Glutamatergic neuron (in vitro differentiated cells): ENCODE results near the gene LEPR. TPM values are rescaled to one million over a fixed set of nuclear protein-coding genes. Genes with fewer than 3 reads are reported as not detected.
"Not testable (repeated sequence)": the region's sequence is repeated elsewhere in the genome, so short reads cannot be mapped to it uniquely, and the experiment has no call there.

ENCODE experiments used
- DNase-seq: peaks from one replicate; pipeline ENCODE4 v3.0.0; 2022
- H3K27ac Mint-ChIP-seq: one replicate; pipeline ENCODE4 v1.8.0; 2020; ENCODE audit warnings: mild to moderate bottlenecking, mixed read lengths, inconsistent platforms; ENCODE audit not compliant: unreplicated experiment
- H3K27me3 Mint-ChIP-seq: one replicate; pipeline ENCODE4 v1.8.0; 2020; ENCODE audit warnings: mild to moderate bottlenecking, moderate library complexity, mixed read lengths, inconsistent platforms; ENCODE audit not compliant: unreplicated experiment
- H3K36me3 Mint-ChIP-seq: one replicate; pipeline ENCODE4 v1.8.0; 2020; ENCODE audit warnings: mild to moderate bottlenecking, mixed read lengths, inconsistent platforms; ENCODE audit not compliant: unreplicated experiment
- H3K4me1 Mint-ChIP-seq: one replicate; pipeline ENCODE4 v1.8.0; 2020; ENCODE audit warnings: mild to moderate bottlenecking, low read depth, mixed read lengths, inconsistent platforms; ENCODE audit not compliant: unreplicated experiment
- H3K4me3 Mint-ChIP-seq: one replicate; pipeline ENCODE4 v1.8.0; 2020; ENCODE audit warnings: mild to moderate bottlenecking, mixed read lengths, inconsistent platforms; ENCODE audit not compliant: unreplicated experiment
- H3K9me3 Mint-ChIP-seq: one replicate; pipeline ENCODE4 v1.8.0; 2020; ENCODE audit warnings: mild to moderate bottlenecking, moderate library complexity, mixed read lengths, inconsistent platforms; ENCODE audit not compliant: unreplicated experiment
- total RNA-seq: library from RNA; stranded (reverse); fragmentation: NEBNext Ultra II Directional; extraction: Animal tissue kit (Norgen Biotek cat#: 25700); gene quantifications from one replicate; pipeline ENCODE4 v1.2.1, GENCODE V29; 2021; ENCODE audit not compliant: unreplicated experiment
- TF ChIP-seq, protein P1 (sequence below): fragments of 200-600 bp; sonication (generic); IDR thresholded peaks from one replicate; pipeline ENCODE4 v1.5.0; 2021; ENCODE audit not compliant: partially characterized antibody, unreplicated experiment

The LEPR gene
- total RNA-seq, 1 donor from 2014 or later = 6.8 TPM

DNA sequence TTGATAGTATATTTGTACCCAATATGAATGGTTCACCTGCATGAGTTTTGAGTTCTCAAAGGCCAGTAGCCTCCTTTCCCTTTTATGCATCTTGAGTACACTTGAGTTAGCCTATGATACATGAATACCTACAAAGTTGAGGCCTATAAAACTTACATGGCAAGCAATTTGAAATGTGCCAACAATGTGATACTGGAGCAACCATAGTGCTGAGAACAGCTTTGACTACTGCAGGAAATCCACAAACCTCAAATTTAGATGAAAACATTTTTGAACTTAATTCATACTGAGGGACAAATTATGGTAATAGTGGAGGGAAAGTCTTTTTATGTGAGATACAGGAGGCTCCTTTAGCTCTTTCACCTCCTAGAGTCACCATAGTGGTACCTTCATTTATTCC, 37.4 kb downstream of the LEPR start:
- TF ChIP-seq, protein P1, sequence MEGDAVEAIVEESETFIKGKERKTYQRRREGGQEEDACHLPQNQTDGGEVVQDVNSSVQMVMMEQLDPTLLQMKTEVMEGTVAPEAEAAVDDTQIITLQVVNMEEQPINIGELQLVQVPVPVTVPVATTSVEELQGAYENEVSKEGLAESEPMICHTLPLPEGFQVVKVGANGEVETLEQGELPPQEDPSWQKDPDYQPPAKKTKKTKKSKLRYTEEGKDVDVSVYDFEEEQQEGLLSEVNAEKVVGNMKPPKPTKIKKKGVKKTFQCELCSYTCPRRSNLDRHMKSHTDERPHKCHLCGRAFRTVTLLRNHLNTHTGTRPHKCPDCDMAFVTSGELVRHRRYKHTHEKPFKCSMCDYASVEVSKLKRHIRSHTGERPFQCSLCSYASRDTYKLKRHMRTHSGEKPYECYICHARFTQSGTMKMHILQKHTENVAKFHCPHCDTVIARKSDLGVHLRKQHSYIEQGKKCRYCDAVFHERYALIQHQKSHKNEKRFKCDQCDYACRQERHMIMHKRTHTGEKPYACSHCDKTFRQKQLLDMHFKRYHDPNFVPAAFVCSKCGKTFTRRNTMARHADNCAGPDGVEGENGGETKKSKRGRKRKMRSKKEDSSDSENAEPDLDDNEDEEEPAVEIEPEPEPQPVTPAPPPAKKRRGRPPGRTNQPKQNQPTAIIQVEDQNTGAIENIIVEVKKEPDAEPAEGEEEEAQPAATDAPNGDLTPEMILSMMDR = no peak
- DNase-seq = no peak
- Mint-ChIP-seq H3K27ac (no peak overlapping the region), H3K36me3 (peaks cover 7% of the 10 kb centered on the region), H3K4me3 (no peak overlapping the region), H3K9me3 (peaks cover 4% of the 10 kb centered on the region), H3K27me3 (peaks cover 1% of the 10 kb centered on the region), H3K4me1 (no peaks in the 10 kb centered on the region)

DNA sequence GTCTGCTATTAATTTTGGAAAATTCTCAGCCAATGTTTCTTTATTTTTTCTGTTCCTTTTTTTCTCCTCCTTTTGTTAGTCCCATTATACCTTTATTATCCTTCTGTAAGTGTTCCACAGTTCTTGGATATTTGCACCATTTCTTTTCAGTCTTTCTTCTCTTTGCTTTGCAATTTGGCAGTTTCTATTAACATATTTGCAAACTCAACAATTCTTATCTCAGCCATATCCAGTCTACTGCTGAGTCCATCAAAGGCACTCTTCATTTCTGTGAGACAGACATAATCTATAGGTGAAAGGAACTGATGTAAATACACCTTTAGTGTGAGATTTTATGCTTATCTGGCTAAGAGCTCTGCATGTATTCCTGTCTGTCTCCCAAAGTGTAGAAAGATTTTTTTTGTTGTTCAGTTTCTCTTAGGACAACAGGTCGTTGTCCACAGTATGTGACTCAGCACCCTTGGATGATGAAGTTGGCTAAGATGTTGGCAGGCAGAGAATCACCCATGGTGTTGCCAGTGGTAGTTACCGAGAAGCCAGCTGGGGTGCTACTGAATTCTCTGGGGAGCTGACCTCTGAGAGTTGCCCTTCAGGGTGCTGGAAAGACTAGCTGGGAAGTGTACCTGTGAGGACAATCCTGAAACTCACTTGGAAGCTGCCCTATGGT, 38.4 kb downstream of the LEPR start:
- no peak for DNase-seq
- peaks cover 10% of the 10 kb centered on the region for H3K36me3 Mint-ChIP-seq
- no peak overlapping the region for H3K27ac Mint-ChIP-seq
- no peak overlapping the region for H3K4me3 Mint-ChIP-seq
- H3K9me3 Mint-ChIP-seq = peaks cover 8% of the 10 kb centered on the region
- TF ChIP-seq, protein P1 = no peak
- no peaks in the 10 kb centered on the region for H3K4me1 Mint-ChIP-seq
- peaks cover 4% of the 10 kb centered on the region for H3K27me3 Mint-ChIP-seq

DNA sequence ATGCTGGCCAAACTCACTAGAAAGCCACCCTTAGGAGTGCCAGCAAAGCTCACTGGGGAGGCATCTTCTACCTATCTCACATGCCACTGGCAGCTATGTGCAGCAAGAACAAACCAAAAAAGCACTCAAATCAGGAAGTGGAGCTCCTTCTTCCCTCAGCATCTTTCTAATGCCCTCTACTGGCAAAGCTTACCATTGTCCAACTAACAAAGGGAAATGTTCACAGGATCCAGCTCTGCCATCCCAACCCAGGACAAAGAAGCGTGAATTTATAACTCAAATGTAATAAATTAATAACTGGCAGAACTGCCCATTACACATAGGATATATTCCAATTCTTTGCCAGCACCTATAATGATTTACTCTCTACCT, 38.9 kb downstream of the LEPR start:
- H3K27me3 Mint-ChIP-seq = peaks cover 3% of the 10 kb centered on the region
- H3K4me1 Mint-ChIP-seq = no peaks in the 10 kb centered on the region
- H3K27ac Mint-ChIP-seq = no peak overlapping the region
- TF ChIP-seq, protein P1 = no peak
- peaks cover 12% of the 10 kb centered on the region for H3K36me3 Mint-ChIP-seq
- peaks cover 10% of the 10 kb centered on the region for H3K9me3 Mint-ChIP-seq
- no peak for DNase-seq
- H3K4me3 Mint-ChIP-seq = no peak overlapping the region

DNA sequence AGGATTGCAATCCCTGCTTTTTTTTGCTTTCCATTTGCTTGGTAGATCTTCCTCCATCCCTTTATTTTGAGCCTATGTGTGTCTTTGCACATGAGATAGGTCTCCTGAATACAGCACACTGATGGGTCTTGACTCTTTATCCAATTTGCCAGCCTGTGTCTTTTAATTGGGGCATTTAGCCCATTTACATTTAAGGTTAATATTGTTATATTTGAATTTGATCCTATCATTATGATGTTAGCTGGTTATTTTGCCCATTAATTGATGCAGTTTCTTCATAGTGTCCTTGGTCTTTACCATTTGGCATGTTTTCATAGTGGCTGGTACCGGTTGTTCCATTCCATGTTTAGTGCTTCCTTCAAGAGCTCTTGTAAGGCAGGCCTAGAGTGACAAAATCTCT, 45.4 kb downstream of the LEPR start:
- Mint-ChIP-seq H3K9me3 (peaks cover 18% of the 10 kb centered on the region), H3K36me3 (peaks cover 26% of the 10 kb centered on the region)
- not testable (repeated sequence) for H3K4me1 Mint-ChIP-seq, H3K27ac Mint-ChIP-seq, DNase-seq, H3K27me3 Mint-ChIP-seq, H3K4me3 Mint-ChIP-seq

DNA sequence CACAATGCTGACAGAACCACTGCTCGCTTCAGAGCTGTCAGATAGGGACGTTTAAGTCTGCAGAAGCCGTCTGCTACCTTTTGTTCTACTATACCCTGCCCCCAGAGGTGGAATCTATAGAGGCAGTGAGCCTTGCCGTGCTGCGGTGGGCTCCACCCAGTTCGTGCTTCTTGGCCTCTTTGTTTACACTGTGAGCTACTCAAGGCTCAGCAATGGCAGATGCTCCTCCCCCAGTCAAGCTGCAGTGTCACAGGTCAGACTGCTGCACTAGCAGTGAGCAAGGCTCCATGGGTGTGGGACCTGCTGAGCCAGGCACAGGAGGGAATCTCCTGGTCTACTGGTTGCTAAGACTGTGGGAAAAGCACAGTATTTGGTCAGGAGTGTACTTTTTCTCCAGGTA, 47.1 kb downstream of the LEPR start:
- Mint-ChIP-seq H3K4me1 (peaks cover 17% of the 10 kb centered on the region), H3K4me3 (no peak overlapping the region), H3K27me3 (peaks cover 3% of the 10 kb centered on the region), H3K36me3 (peaks cover 26% of the 10 kb centered on the region), H3K27ac (peak overlapping the region; percentile 39), H3K9me3 (peaks cover 18% of the 10 kb centered on the region)
- TF ChIP-seq, protein P1 = no peak
- peak; percentile 59 for DNase-seq
